GM18502 (cell line): Measurements from ENCODE around the gene UBD.

Experiments used
- ATAC-seq: cut with Tn5 transposase; IDR thresholded peaks from one replicate; pipeline ENCODE4 v1.9.1; 2021; ENCODE audit warnings: mild to moderate bottlenecking; ENCODE audit not compliant: unreplicated experiment, poor library complexity

UBD gene

DNA sequence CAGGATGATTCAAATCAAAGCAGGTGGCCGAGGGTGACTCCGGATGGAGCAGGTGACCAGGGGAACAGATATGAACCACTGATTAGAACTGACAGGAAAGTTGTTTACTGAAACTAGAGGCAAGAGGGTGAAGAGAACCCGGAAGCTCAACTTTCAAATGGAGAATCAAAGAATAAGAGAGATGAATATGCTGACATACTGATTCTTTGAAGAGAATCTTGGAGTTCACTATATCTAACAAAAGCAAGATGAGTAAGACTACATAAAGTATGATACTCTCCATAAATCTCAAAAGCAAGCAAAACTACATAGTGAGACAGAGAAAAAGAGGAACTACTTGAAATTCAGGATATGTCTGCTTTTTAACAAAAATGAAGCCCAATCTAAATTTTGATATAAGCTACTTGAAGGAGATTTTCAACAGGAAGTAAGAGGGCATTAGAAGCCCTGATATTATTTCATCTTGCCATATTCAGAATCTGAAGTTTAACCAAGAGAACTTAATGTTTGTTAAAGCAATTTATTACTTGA, 4.0 kb upstream of the UBD start:
- no peak for ATAC-seq

DNA sequence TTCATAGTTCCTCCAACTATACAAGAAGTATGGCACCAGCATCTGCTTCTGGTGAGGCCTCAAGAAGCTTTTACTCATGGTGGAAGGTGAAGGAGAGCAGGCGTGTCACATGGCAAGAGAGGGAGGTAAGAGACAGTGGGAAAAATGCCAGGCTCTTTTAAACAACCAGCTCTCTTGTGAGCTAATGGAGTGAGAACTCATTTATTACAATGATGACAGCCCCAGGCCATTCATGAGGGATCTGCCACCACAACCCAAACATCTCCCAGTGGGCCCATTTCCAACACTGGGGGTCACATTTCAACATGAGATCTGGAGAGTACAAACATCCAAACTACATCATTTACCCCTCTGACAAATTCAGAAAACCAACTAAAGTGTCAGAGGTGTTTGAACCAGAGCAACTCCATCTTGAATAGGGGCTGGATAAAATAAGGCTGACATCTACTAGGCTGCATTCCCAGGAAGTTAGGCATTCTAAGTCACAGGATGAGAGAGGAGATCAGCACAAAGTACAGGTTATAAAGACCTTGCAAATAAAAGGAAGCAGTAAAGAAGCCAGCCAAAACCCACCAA, 2.2 kb upstream of the UBD start:
- ATAC-seq, result no peak

DNA sequence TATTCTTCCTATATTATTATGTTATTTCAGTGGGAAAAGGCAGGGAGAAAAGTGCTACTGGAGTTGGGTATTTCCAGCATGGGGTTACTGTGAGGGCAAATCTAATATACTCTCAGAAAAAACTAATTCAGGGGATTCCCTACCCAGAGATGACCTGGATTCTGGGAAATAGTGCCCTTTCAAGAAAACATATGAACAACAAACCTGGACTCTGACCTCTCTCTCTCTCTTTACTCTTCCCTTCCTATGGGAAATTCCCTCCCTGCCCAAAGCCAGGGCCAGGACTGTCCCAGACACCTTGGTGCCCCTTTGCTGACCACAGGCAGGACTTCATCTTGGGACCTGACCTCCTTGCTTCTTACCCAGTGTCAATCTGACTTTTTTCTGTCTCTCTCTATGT, 1.6 kb upstream of the UBD start:
- ATAC-seq, result no peak

DNA sequence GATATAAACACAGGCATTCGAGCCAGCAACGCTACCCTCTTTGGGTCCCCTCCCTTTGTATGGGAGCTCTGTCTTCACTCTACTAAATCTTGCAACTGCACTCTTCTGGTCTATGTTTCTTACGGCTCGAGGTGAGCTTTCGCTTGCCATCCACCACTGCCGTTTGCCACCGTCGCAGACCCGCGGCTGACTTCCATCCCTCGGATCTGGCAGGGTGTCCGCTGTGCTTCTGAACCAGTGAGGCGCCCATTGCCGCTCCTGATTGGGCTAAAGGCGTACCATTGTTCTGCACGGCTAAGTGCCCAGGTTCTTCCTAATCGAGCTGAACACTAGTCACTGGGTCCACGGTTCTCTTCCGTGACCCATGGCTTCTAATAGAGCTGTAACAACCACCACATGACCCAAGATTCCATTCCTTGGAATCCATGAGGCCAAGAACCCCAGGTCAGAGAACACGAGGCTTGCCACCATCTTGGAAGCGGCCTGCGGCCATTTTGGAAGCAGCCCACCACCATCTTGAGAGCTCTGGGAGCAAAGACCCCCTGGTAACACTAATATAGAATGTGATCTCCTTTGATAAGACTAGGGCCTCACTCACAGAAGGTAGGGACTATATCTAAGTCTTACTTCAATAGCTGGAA, 973 bp downstream of the UBD start:
- no peak for ATAC-seq

DNA sequence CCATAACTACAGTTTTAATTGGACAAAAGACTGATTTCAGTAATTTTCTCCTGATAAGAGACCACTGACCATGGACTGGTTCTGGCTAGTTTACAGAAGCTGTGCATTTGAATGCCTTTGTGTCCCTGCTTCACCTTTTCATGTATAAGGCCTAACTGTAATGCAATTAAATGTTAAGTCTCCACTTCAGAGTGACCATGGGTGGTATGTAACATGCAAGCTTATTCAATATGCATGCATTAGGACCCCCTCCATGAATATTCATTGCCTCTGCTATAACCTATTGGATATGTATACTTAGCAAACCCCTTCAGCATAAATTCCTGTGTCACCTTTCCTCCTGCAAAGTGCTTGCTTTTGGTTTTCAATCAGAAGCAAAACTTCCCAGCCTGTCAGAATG, 2.2 kb downstream of the UBD start:
- ATAC-seq, result no peak

DNA sequence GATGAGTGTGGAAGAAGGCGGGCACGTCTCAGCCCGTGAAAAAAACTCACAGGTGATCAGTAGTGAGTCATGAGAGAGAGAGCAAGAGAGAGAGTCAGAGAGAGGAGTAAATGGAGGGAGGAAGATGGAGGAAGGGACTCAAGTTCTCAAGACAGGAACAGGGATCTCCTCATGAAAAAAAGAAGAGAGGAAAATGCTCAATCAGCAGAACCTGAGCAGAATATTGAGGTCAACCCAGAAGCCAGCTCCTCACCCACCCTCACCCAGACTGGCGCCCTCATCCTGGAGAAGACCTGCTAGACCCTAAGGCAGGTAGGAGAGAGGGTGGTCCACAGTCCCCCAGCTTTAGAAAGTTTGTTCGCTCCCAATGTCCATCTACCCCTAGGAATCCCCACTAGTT, 4.8 kb downstream of the UBD start:
- no peak for ATAC-seq

DNA sequence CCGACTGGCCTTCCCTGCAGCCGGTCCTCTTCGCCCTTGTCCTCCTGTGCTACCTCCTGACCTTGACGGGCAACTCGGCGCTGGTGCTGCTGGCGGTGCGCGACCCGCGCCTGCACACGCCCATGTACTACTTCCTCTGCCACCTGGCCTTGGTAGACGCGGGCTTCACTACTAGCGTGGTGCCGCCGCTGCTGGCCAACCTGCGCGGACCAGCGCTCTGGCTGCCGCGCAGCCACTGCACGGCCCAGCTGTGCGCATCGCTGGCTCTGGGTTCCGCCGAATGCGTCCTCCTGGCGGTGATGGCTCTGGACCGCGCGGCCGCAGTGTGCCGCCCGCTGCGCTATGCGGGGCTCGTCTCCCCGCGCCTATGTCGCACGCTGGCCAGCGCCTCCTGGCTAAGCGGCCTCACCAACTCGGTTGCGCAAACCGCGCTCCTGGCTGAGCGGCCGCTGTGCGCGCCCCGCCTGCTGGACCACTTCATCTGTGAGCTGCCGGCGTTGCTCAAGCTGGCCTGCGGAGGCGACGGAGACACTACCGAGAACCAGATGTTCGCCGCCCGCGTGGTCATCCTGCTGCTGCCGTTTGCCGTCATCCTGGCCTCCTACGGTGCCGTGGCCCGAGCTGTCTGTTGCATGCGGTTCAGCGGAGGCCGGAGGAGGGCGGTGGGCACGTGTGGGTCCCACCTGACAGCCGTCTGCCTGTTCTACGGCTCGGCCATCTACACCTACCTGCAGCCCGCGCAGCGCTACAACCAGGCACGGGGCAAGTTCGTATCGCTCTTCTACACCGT, 6.1 kb downstream of the UBD start:
- ATAC-seq, result no peak

DNA sequence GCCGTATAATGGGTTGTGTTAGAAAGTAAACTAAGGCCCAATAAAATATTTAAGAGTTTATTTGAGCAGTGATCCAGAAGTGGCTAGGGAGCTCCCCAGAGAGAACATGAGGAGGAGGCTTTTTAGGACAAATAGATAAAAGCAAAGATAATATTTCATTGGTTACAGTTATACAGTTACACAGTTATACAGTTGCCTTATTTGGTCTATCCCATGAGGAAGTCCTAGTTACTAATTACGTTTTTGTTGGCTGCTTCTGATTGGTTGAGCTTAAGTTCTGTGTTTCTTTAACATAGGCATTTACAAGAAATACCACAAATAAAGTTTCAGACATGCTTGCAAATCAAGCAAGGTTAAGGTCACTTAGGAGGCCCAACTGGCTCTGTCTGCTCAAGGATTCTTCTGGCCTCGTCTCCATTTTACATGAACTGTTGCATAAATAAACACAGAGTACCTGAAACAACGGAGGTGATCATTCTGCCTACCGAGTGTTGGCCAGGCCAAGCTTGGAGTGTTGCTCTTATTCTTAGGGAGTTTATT, 7.0 kb downstream of the UBD start:
- ATAC-seq, result peak; percentile 91

DNA sequence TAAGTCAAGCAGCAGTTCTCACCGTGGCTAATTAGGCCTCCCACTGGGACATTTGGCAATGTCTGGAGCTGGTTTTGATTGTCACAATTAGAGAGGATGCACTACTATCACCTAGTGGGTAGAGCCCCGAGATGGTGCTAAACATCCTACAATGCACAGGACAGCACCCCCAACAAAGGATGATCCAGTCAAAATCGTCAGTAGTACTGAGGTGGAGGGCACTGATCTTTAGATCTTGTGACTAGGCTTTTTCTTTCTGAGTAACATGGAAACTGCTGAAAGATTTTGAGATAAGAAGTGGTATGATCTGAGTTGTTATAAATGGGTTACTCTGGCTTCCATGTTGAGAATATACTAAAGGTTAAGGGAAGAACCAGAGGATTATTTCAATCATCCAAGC, 12.0 kb downstream of the UBD start:
- ATAC-seq, result no peak

DNA sequence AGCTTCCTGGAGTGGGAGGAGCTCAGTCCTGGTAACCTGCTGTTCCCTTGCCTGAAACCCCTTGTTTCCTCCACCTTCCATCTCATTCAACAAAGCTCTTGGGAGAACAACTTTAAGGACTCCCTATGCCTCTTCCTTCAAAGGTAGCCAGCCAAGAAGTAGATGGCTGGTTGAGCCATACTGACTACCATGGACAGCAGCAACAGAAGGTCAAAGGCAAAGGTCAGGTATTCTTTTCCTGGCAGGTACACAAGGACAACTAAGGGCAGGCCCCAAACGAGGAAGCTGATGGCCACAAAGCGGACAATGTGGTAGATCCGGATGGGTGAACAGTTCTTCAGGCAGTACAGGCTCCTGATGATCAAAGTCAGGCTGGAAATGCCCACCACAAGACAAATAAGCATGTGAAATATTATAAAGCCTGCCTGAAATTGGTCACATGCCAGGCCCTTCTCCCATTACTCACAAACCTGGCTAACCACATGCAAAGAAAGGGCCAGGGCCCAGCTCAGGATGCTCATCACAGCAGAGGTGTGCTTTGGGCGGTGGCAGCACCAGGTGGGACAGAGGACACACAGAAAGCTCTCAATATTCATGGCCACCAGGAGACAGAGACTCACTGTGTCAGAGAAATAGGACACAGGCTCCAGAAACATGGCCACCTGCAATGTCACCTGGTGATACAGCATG, 21.7 kb downstream of the UBD start:
- ATAC-seq, result no peak

DNA sequence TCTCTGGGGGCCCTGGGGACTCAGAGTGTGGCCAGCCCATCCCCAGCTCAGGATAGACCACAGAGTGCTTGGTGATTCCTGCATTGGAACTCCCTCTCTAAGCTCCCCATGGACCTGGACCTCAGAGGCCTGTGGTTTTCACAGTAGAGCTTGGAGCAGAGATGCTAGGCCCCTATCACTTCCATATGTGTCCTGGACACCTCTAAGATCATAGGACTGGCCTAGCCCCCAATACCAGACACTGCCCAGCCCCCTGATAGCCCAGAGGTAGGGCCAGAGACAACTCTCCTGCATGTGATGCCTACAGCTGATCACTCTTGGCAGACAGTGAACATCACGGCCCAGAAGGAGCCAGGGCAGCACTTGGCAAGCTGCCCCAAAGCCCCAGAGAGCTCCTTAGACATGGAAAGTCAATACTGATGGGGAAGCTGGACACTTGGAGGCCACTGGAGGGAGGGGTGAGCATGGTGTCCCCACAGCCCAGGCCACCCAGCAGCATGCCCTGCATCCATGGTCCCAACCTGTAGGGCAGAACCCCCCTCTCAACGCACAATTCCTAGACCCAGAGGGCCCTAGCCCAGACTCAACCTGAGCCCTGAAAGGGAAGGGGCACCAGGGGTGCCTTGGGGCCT, 27.1 kb downstream of the UBD start:
- no peak for ATAC-seq

DNA sequence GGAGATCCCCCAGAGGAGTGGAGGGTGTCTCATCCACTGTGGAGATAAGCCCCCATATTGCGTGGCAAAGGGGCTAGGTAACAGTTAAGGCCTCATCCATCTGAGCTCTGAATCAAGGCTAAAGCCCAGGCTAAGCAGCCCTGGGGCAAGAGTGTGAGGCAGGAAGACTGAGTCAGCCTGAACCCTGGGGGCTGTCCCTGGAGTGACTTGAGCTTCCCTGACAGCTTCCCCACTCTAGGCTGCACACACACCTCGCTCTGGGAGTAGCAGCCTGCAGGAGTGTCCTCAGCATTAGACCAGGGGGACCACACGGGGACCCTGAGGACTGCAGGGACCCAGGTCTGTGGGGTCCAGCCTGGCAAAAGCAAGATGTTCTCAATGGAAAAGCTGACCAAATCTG, 27.9 kb downstream of the UBD start:
- ATAC-seq, result no peak

DNA sequence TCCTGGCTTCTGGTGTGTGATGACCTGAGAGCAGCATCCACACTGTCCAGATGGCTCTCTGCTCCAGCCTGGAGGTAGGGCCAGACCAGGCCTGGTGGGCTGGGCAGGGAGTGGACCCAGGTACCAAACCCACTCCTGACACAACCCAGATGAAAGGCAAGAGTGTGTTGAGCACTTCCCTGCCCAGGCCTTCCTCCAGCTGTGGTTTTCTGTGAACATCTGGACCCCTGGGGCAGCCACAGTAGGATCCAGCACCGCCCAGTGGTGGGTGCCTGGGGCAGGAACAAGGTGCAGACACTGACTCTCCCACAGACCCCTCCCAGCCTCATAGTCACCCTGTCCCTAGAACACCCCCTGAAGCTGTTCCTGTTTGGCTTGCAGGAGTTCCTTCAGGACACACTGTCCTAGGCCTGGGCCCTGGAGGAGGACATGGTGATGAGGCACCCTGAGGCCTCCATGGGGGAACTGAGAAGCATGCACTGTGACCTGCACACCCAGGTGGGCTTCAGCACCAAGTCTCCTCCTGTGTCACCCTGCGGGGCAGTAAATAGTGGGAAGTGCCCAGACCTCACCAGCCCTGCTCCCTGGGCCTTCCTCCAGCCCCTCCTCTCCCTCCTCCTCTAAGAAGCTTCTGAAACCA, 28.7 kb downstream of the UBD start:
- ATAC-seq, result no peak

DNA sequence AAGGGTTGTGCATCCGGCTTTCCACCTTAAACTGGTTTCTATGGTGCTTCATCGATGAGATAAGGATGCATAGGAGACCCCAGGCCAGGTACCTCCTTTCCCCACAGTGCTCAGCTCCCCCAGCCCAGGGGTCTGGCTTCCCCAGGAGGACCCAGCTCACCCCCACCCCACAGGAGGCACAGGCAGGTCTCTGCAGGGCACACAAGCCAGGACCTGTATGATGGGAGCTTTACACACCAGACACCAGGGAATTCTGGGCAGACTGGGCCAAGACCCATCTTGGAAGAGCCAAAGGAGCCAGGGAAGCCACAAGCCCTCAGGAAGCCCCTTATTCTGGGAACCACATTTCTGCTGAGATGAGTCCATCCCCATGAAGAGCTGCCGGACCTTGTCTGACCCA, 29.6 kb downstream of the UBD start:
- ATAC-seq, result no peak

DNA sequence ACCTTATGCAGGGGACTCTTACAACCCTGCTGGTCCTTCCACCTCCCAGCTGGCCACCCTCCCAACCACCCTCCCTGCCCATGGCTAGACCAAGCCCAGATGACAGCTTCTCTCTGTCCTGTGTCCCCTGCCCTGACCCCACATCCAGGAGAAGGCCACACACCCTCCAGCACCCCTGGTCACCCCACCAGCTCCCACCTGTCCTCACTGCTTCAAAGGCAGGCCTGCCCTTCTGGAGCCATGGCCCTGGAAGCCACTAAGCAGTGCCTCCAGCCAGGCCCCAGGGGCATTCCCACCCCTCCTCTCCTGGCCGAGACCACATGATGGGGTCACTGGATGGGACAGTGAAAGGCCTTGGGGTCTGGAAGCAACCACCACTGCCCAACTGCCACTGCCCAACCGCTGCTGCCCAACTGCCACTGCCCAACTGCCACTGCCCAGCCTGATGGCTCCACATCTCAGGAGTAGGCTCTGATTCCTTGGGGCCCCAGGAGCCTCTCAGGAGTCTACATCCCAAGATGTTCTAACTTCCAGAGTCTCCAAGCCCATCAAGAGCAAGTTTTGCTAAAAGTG, 30.5 kb downstream of the UBD start:
- no peak for ATAC-seq

DNA sequence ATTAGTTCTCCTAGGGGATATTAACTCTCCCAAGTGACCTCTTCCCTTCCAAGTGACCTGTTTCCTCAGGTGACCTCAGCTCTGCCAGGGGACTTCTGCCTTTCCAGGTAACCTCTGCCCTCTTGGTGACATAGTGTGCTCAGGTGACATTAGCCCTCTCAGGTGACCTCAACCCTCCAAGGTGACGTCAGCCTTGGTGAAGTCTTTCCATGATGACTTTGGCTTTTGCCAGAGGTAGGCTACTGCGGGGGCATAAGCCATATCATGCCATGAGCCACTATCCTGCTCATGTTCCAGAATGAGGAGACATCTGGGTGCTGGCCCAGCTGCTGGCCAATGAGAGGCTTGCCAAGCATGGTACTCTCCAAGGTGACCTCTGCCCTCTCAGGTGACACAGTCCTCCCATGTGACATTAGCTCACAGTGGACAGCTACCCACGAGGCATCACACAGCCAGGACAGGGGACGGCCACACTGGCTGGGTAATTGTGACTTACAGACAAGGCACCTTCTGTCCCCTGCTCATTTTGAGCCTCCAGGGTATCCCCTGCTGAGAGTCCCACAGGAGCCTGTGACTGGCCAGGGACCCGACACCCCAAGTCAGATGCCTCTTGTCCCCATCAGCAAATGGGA, 31.1 kb downstream of the UBD start:
- ATAC-seq, result no peak

DNA sequence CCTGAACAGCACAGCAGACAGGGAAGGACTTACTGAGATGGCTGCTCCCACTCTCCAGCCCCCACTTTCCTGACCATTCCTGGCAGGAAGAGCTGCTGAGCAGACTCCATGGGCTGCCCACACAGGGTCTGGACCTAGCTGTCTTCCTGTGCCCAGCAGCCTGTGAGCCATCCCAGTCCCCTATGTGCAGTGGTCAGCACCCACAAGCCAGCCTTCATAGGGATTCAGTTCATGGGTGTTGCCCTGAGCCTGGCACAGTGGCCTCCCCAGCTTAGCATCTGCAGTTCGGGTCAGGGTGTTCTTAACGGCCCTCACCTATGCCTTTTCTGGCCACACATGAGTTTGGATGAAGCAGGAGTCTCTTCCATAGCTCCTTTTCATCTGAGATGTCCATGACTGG, 32.0 kb downstream of the UBD start:
- ATAC-seq, result no peak

DNA sequence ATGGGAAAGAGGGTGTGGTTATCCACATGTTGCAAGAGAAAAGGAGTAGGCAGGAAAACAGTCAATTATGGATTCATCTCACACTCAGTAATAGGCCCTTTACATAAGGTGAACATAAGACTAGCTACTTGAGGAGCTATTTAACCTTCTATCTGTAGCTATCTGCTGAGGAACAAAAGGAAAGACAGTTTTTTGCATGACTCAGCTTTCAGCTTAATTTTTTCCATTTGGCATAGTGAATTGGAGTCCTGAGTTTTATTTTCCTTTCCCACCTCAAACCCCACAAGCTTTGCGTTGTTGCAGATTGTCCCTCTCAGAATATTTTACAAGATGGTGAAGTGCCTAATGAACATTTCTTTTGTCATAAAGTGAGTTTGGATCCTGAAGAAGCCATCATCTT, 32.4 kb downstream of the UBD start:
- no peak for ATAC-seq

DNA sequence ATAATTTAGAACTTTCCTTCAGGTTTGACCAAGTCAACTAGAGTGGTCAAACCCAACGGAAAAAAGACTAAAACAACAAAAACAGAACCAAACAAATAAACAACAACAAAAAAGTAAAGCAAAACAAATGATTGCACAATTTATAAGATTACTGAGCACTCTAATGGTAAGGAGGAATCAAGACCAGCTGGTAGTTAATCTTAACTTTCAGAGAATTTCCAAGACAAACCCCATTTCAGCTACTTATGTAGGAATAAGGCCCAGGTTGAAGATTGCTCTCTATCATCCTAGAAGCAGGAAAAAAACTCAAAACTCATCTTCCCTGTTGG, 34.3 kb downstream of the UBD start:
- no peak for ATAC-seq
